ENCODE measurements around the gene CLIP1.
"Not testable (repeated sequence)": the region's sequence is repeated elsewhere in the genome, so short reads cannot be mapped to it uniquely, and the experiment has no call there.

CLIP1 gene

GRCh38 chr12:122421821-122422729, at the start of gene CLIP1:
Gene CLIP1 (minus strand): TSS chr12:122422669. CDS start chr12:122380452, 42,217 bp downstream.
- DNase-seq, result peak; percentile 59 to 71

GRCh38 chr12:122471324-122472226, 49.1 kb upstream of the CLIP1 start:
- peak in 1 of 2 experiments; percentile 10 for DNase-seq

GRCh38 chr12:122470576-122470975, 48.1 kb upstream of the CLIP1 start:
- DNase-seq, result not testable (repeated sequence)

- DNase-seq, result not testable (repeated sequence)
Measured at GRCh38 chr12:122469856-122470255, 47.4 kb upstream of the CLIP1 start.

- no peak for DNase-seq
Measured at GRCh38 chr12:122467983-122468382, 45.5 kb upstream of the CLIP1 start.

GRCh38 chr12:122464317-122465042, 42.0 kb upstream of the CLIP1 start:
- DNase-seq, result not testable (repeated sequence)

- no peak for DNase-seq
Measured at GRCh38 chr12:122460641-122461040, 38.2 kb upstream of the CLIP1 start.

- DNase-seq, result no peak
Measured at GRCh38 chr12:122460061-122460460, 37.6 kb upstream of the CLIP1 start.

- no peak for DNase-seq
Measured at GRCh38 chr12:122459211-122459610, 36.7 kb upstream of the CLIP1 start.

GRCh38 chr12:122458105-122459035, 35.9 kb upstream of the CLIP1 start:
- DNase-seq, result no peak

- no peak for DNase-seq
Measured at GRCh38 chr12:122457627-122458026, 35.2 kb upstream of the CLIP1 start.

GRCh38 chr12:122454739-122455138, 32.3 kb upstream of the CLIP1 start:
- no peak for DNase-seq

- no peak for DNase-seq
Measured at GRCh38 chr12:122454250-122454721, 31.8 kb upstream of the CLIP1 start.

- no peak for DNase-seq
Measured at GRCh38 chr12:122452701-122453285, 30.3 kb upstream of the CLIP1 start.

- no peak for DNase-seq
Measured at GRCh38 chr12:122449317-122449716, 26.8 kb upstream of the CLIP1 start.

- not testable (repeated sequence) for DNase-seq
Measured at GRCh38 chr12:122447825-122448224, 25.4 kb upstream of the CLIP1 start.

- DNase-seq, result not testable (repeated sequence)
Measured at GRCh38 chr12:122446390-122446789, 23.9 kb upstream of the CLIP1 start.

GRCh38 chr12:122444071-122444470, 21.6 kb upstream of the CLIP1 start:
- not testable (repeated sequence) for DNase-seq

GRCh38 chr12:122438822-122439221, 16.4 kb upstream of the CLIP1 start:
- not testable (repeated sequence) for DNase-seq

GRCh38 chr12:122437656-122438121, 15.2 kb upstream of the CLIP1 start:
- no peak for DNase-seq

- DNase-seq, result no peak
Measured at GRCh38 chr12:122435186-122435585, 12.7 kb upstream of the CLIP1 start.
